HepG2 (cell line): ENCODE data around the gene NPHP4. TPM values are rescaled to one million over a fixed set of nuclear protein-coding genes. Genes with fewer than 3 reads are reported as not detected.
A peak's percentile ranks its signal among the peaks of the same experiment; 100 is the strongest.

ENCODE experiments used
- ATAC-seq: fragments of 200-7000 bp; cut with Tn5 transposase; 3 replicates; pipeline ENCODE4 v1.9.1; 2020; ENCODE audit warnings: mild to moderate bottlenecking, moderate library complexity
- BruUV-seq: library from RNA; stranded (reverse); fragments of 400-500 nt; replicated peaks from 2 replicates; lab custom pipeline; 2021; lab: Mats Ljungman, UMichigan
- CTCF ChIA-PET: fragments of 300-600 bp; formaldehyde crosslinking; extraction: SDS; loops from one replicate; lab custom pipeline; 2021; ENCODE audit warnings: low total read pairs, inconsistent platforms, low intra/inter-chr PET ratio; lab: Yijun Ruan, JAX
- POLR2A ChIA-PET: fragments of 350-600 bp; sonication (Branson Sonifier 250); formaldehyde crosslinking; loops from one replicate; lab custom pipeline; 2020; ENCODE audit warnings: antibody characterized with exemption, inconsistent platforms; lab: Yijun Ruan, JAX
- DNase-seq: peaks from one replicate; pipeline ENCODE4 v3.0.0-alpha.2; 2015; ENCODE audit warnings: low spot score
- FAIRE-seq: peaks from 3 replicates; lab custom pipeline; 2011; peaks lifted over from hg19 to GRCh38; lab: Jason Lieb, UNC
- H2AFZ ChIP-seq: one replicate; pipeline ENCODE4 v1.6.1; 2011; ENCODE audit warnings: low read length, inconsistent platforms
- H3K27ac ChIP-seq: fragments of 300-600 bp; 3 replicates; pipeline ENCODE4 v1.8.0; 2011; ENCODE audit warnings: mixed run types, mild to moderate bottlenecking, mixed read lengths, low read length, inconsistent platforms; ENCODE audit not compliant: insufficient read depth; ENCODE audit errors: extremely low read length
- H3K27me3 ChIP-seq, 2 experiments: fragments of 200-600 bp in 1 of 2; 2 replicates in 1 of 2; 3 replicates in 1 of 2; pipeline versions ENCODE4 v1.6.0 to v1.8.0; 2011; ENCODE audit warnings: low read length in 2 of 2, mild to moderate bottlenecking in 2 of 2, moderate library complexity in 2 of 2, inconsistent platforms in 1 of 2; ENCODE audit not compliant: insufficient read depth in 2 of 2, control insufficient read depth in 1 of 2
- H3K36me3 ChIP-seq, 2 experiments: fragments of 200-600 bp in 1 of 2; replicated peaks in 1 of 2; 2 replicates in 1 of 2; 3 replicates in 1 of 2; pipeline versions ENCODE4 v1.5.1 to v1.8.0; 2011; ENCODE audit warnings: low read length in 2 of 2, inconsistent platforms in 1 of 2; ENCODE audit not compliant: insufficient read depth in 2 of 2, control insufficient read depth in 1 of 2
- H3K4me1 ChIP-seq: 2 replicates; pipeline ENCODE4 v1.5.1; 2012; ENCODE audit warnings: low read length, inconsistent platforms; ENCODE audit not compliant: insufficient read depth
- H3K4me2 ChIP-seq: 2 replicates; pipeline ENCODE4 v1.6.0; 2011; ENCODE audit warnings: low read depth, low read length, inconsistent platforms
- H3K4me3 ChIP-seq, 3 experiments: fragments of 200-600 bp in 1 of 3; sonication (generic), shearing (Covaris generic) in 1 of 3; replicated peaks in 1 of 3; 2 replicates each; pipeline ENCODE4 v1.5.1; 2011 to 2016; ENCODE audit warnings: low read length in 3 of 3, inconsistent platforms in 2 of 3, low read depth in 2 of 3, mild to moderate bottlenecking in 2 of 3, control low read depth in 1 of 3, mixed read lengths in 1 of 3; ENCODE audit not compliant: insufficient read depth in 1 of 3
- H3K79me2 ChIP-seq: one replicate; pipeline ENCODE4 v1.6.1; 2011; ENCODE audit warnings: low read length, inconsistent platforms; ENCODE audit not compliant: insufficient read depth
- H3K9ac ChIP-seq: 2 replicates; pipeline ENCODE4 v1.6.0; 2011; ENCODE audit warnings: mild to moderate bottlenecking, low read depth, low read length, inconsistent platforms; ENCODE audit not compliant: insufficient read depth
- H3K9me3 ChIP-seq: 2 replicates; pipeline ENCODE4 v1.5.1; 2012; ENCODE audit warnings: mild to moderate bottlenecking, low read length
- H4K20me1 ChIP-seq: 2 replicates; pipeline ENCODE4 v1.6.0; 2011; ENCODE audit warnings: inconsistent platforms, mild to moderate bottlenecking, low read length, moderate library complexity; ENCODE audit not compliant: insufficient read depth
- AKNA ChIP-seq: sonication (generic); formaldehyde crosslinking; IDR thresholded peaks from 2 replicates; pipeline ENCODE4 v1.4.0; 2020; ENCODE audit warnings: missing genetic modification reagents, borderline replicate concordance
- BCL3 ChIP-seq: sonication (generic); formaldehyde crosslinking; IDR thresholded peaks from 2 replicates; pipeline ENCODE4 v1.5.1; 2020; ENCODE audit warnings: mild to moderate bottlenecking, missing genetic modification reagents, moderate library complexity
- IKZF1 ChIP-seq: fragments of 450-650 bp; IDR thresholded peaks from 2 replicates; pipeline ENCODE4 v1.7.1; 2016
- MZF1 ChIP-seq: sonication (generic); formaldehyde crosslinking; IDR thresholded peaks from 2 replicates; pipeline ENCODE4 v1.8.1; 2023; ENCODE audit warnings: mild to moderate bottlenecking, missing genetic modification reagents, borderline replicate concordance
- PHF20 ChIP-seq: sonication (generic); formaldehyde crosslinking; IDR thresholded peaks from 2 replicates; pipeline ENCODE4 v1.5.0; 2020; ENCODE audit warnings: mild to moderate bottlenecking, missing genetic modification reagents
- TBP ChIP-seq: sonication (generic); formaldehyde crosslinking; IDR thresholded peaks from 2 replicates; pipeline ENCODE4 v1.5.0; 2020; ENCODE audit warnings: missing genetic modification reagents
- TEAD3 ChIP-seq: optimal IDR thresholded peaks from 2 replicates; pipeline ENCODE3; 2016; ENCODE audit warnings: borderline replicate concordance
- TEF ChIP-seq: sonication (generic); formaldehyde crosslinking; IDR thresholded peaks from 2 replicates; pipeline ENCODE4 v1.5.0; 2020; ENCODE audit warnings: missing genetic modification reagents
- ZNF121 ChIP-seq: sonication (generic); formaldehyde crosslinking; IDR thresholded peaks from 2 replicates; pipeline ENCODE4 v1.5.0; 2020; ENCODE audit warnings: mild to moderate bottlenecking, missing genetic modification reagents
- ZNF260 ChIP-seq: sonication (generic); formaldehyde crosslinking; IDR thresholded peaks from 2 replicates; pipeline ENCODE4 v1.4.0; 2020; ENCODE audit warnings: missing genetic modification reagents, low read depth, mild to moderate bottlenecking, borderline replicate concordance
- ZNF331 ChIP-seq: sonication (generic); formaldehyde crosslinking; IDR thresholded peaks from 2 replicates; pipeline ENCODE4 v1.4.0; 2020; ENCODE audit warnings: missing genetic modification reagents
- ZNF557 ChIP-seq: sonication (generic); formaldehyde crosslinking; IDR thresholded peaks from 2 replicates; pipeline ENCODE4 v1.4.0; 2020; ENCODE audit warnings: missing genetic modification reagents
- ZNF839 ChIP-seq: sonication (generic); formaldehyde crosslinking; IDR thresholded peaks from 2 replicates; pipeline ENCODE4 v1.4.0; 2020; ENCODE audit warnings: missing genetic modification reagents, mild to moderate bottlenecking, borderline replicate concordance
- WGBS: methylation state at CpG from one replicate; pipeline ENCODE4 v1.1.6; 2017; ENCODE audit warnings: low lambda C conversion rate; 5-methylcytosine and 5-hydroxymethylcytosine counted together
- in situ Hi-C: cut with HindIII; loops from 2 replicates; pipeline ENCODE4 v1.10.0; 2017; ENCODE audit warnings: low pct_unique_long_range_greater_than_20kb; ENCODE audit not compliant: extremely low pct_ligation_motif_present
- intact Hi-C: fragments of 100-400 bp; cut with micrococcal nuclease; formaldehyde crosslinking; loops from one replicate; pipeline ENCODE4 v1.10.0; 2022; ENCODE audit not compliant: unreplicated experiment
- polyA plus RNA-seq, 8 experiments: library from polyadenylated mRNA; depleted of rRNA in 3 of 8; stranded (reverse) in 7 of 8; unstranded in 1 of 8; fragments of >200 nt; fragmentation: Illumina TruSeq in 4 of 8; extraction: Trizol in 4 of 8; gene quantifications; 2 replicates each; pipeline versions ENCODE4 v1.2.1 to v1.2.3, GENCODE V29; 2011 to 2016; ENCODE audit warnings: low read depth in 4 of 8, missing spikeins in 1 of 8, mixed read lengths in 1 of 8; ENCODE audit not compliant: insufficient read depth in 1 of 8
- total RNA-seq, 5 experiments: library from RNA; depleted of rRNA; stranded (reverse); fragments of >200 nt; fragmentation: Illumina TruSeq; extraction: Trizol; gene quantifications; 2 replicates each; pipeline ENCODE4 v1.2.3, GENCODE V29; 2016; ENCODE audit warnings: low read depth in 1 of 5

Gene NPHP4
- total and polyA plus RNA-seq, 2 of the 13 experiments (the other 11 are each of a cell fraction or from before 2014, with no cell fraction given), result 4.4 to 6.8 TPM

- ChIA-PET CTCF (no interaction called here), POLR2A (no interaction called here)
- 100% methylated on average over 2 of the region's 7 CpGs for WGBS
- H3K27me3 ChIP-seq, result no peaks in the 10 kb centered on the region
- FAIRE-seq, result no peak
- H4K20me1 ChIP-seq, result no peaks in the 10 kb centered on the region
- no peaks in the 10 kb centered on the region for H3K4me1 ChIP-seq
- H3K9ac ChIP-seq, result no peak overlapping the region
- ATAC-seq, result no peak
- no peaks in the 10 kb centered on the region; the same call in 1 of the 2 replicates for H3K9me3 ChIP-seq
- H3K27ac ChIP-seq, result no peak overlapping the region
- no peak for TF ChIP-seq ZNF121
- TF ChIP-seq ZNF331 (CRISPR knock-in tag), result peak; percentile 99
- intact Hi-C loops, result no loop called here
- no TSS peak for BruUV-seq
- no peak overlapping the region for H3K4me2 ChIP-seq
- in situ Hi-C loops, result no loop called here
- no peak overlapping the region for H3K4me3 ChIP-seq
- no peak for DNase-seq
- H3K79me2 ChIP-seq, result no peaks in the 10 kb centered on the region
- peaks cover 14 to 50% of the 10 kb centered on the region in 2 experiments; a peak in 4 of 5 replicates for H3K36me3 ChIP-seq
- H2AFZ ChIP-seq, result no peak overlapping the region
These were observed 112.8 kb downstream of the NPHP4 start for GRCh38 chr1:5879421-5879820.

- Histone ChIP-seq H4K20me1 (no peaks in the 10 kb centered on the region), H2AFZ (no peak overlapping the region), H3K27me3 (no peaks in the 10 kb centered on the region), H3K79me2 (no peaks in the 10 kb centered on the region), H3K36me3 (peaks cover 14 to 54% of the 10 kb centered on the region in 2 experiments; a peak in 4 of 5 replicates), H3K27ac (no peak overlapping the region), H3K4me1 (no peaks in the 10 kb centered on the region), H3K9me3 (no peaks in the 10 kb centered on the region; the same call in 1 of the 2 replicates), H3K9ac (no peak overlapping the region), H3K4me2 (no peak overlapping the region), H3K4me3 (no peak overlapping the region)
- WGBS, result 93% methylated on average over 2 of the region's 4 CpGs
- BruUV-seq, result no TSS peak
- POLR2A ChIA-PET, result no interaction called here
- DNase-seq (no peak), ATAC-seq (no peak), FAIRE-seq (no peak)
- intact Hi-C loops (no loop called here), in situ Hi-C loops (no loop called here)
- CTCF ChIA-PET, result no interaction called here
- no peak for TF ChIP-seq PHF20
- TF ChIP-seq ZNF557 (CRISPR knock-in tag), result no peak
- TF ChIP-seq TBP (CRISPR knock-in tag), result no peak
- TF ChIP-seq ZNF839 (CRISPR knock-in tag), result no peak
- TF ChIP-seq AKNA (CRISPR knock-in tag), result no peak
- no peak for TF ChIP-seq MZF1 (CRISPR knock-in tag)
- TF ChIP-seq IKZF1, result no peak
- no peak for TF ChIP-seq ZNF260 (CRISPR knock-in tag)
- no peak for TF ChIP-seq TEF
- TF ChIP-seq BCL3 (CRISPR knock-in tag), result no peak
- TF ChIP-seq TEAD3 (CRISPR knock-in tag), result no peak
These were observed 113.3 kb downstream of the NPHP4 start for GRCh38 chr1:5878971-5879370.
